ENCODE measurements around the gene RPL37A. TPM values are rescaled to one million over a fixed set of nuclear protein-coding genes. Genes with fewer than 3 reads are reported as not detected.

Gene RPL37A
- total and polyA plus RNA-seq, 4 donors: 1,589 to 4,925 (median 1,954) TPM

DNA sequence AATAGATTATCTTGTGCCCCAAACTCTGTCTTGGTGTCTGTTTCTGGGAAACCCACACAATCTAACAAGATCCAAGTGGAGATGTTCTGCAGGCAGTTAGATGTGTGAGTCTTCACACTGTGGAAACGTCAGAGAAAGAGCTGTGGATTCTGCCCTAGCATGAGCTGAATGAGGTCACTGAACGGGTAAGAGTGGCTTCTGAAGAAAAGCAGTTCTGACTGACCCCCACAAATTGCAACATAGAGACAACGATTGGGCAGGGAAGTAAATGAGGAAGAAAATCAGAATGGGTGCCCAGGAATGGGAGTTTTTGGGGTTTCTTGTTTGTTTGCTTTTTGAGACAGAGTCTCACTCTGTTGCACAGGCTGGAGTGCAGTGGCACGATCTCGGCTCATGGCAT, 12.9 kb upstream of the RPL37A start:
- Histone ChIP-seq H3K4me1 (ENCODE audit: control insufficient read depth, insufficient read depth, low read length) (no peaks in the 10 kb centered on the region), H3K27ac (ENCODE audit: low read depth, low read length) (no peak overlapping the region), H3K9me3 (ENCODE audit: control insufficient read depth, insufficient read depth, low read length) (no peaks in the 10 kb centered on the region), H3K36me3 (ENCODE audit: control insufficient read depth, insufficient read depth, low read length) (peaks cover 16% of the 10 kb centered on the region), H3K4me3 (ENCODE audit: low read depth, low read length) (no peak overlapping the region), H3K27me3 (ENCODE audit: control insufficient read depth, insufficient read depth, low read length) (no peaks in the 10 kb centered on the region)
- 73% methylated on average over 5 of the region's 5 CpGs for WGBS (ENCODE audit: insufficient coverage)
- no peak for DNase-seq (ENCODE audit: low read depth in 4 of 6, low spot score in 6 of 6)

DNA sequence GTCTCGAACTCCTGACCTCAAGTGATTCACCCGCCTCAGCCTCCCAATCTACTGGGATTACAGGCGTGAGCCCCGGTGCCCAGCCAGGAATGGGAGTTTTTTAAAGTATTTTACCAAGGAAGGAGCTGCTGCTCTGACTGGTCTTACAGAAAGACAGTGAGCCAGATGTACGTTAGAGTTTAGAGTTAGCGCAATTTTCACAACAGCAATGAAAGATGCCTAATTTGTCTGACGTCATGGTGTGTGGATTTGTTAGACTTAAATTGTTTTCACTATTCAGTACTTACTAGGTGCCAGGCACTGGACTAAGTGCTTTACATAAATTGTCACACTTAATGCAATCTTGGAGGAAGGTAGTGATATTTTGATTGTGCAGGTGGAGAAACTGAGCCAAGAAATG, 12.4 kb upstream of the RPL37A start:
- 100% methylated on average over 1 of the region's 7 CpGs for WGBS (ENCODE audit: insufficient coverage)
- no peak for DNase-seq (ENCODE audit: low read depth in 4 of 6, low spot score in 6 of 6)
- H3K9me3 ChIP-seq (ENCODE audit: control insufficient read depth, insufficient read depth, low read length): no peaks in the 10 kb centered on the region
- peaks cover 12% of the 10 kb centered on the region for H3K36me3 ChIP-seq (ENCODE audit: control insufficient read depth, insufficient read depth, low read length)
- no peak overlapping the region for H3K4me3 ChIP-seq (ENCODE audit: low read depth, low read length)
- H3K4me1 ChIP-seq (ENCODE audit: control insufficient read depth, insufficient read depth, low read length): no peaks in the 10 kb centered on the region
- H3K27me3 ChIP-seq (ENCODE audit: control insufficient read depth, insufficient read depth, low read length): no peaks in the 10 kb centered on the region
- H3K27ac ChIP-seq (ENCODE audit: low read depth, low read length): no peak overlapping the region

DNA sequence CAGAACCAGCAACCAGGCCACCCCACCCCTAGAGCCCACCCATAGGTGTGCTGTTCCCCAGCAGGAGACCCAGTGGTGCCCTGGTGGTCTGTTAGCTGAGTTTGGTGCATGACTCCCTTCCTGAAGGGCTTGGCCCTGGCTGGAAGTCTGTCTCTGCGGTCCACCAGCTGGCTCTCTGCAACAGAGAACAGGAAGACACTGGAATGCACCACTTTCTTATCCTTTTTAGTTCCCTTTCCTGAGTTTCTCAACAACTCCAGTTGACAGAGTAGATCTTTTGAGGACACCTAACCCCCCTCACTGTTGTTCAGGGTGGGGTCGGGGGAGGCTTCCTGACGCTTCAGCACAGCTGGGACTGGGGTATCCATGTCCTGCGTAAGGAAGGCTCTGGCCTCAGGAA, 11.9 kb upstream of the RPL37A start:
- H3K4me3 ChIP-seq (ENCODE audit: low read depth, low read length): no peak overlapping the region
- no peaks in the 10 kb centered on the region for H3K4me1 ChIP-seq (ENCODE audit: control insufficient read depth, insufficient read depth, low read length)
- H3K36me3 ChIP-seq (ENCODE audit: control insufficient read depth, insufficient read depth, low read length): peaks cover 9% of the 10 kb centered on the region
- DNase-seq (ENCODE audit: low read depth in 4 of 6, low spot score in 6 of 6): no peak
- no peak overlapping the region for H3K27ac ChIP-seq (ENCODE audit: low read depth, low read length)
- no peaks in the 10 kb centered on the region for H3K9me3 ChIP-seq (ENCODE audit: control insufficient read depth, insufficient read depth, low read length)
- H3K27me3 ChIP-seq (ENCODE audit: control insufficient read depth, insufficient read depth, low read length): no peaks in the 10 kb centered on the region
- WGBS (ENCODE audit: insufficient coverage): 67% methylated on average over 4 of the region's 4 CpGs

DNA sequence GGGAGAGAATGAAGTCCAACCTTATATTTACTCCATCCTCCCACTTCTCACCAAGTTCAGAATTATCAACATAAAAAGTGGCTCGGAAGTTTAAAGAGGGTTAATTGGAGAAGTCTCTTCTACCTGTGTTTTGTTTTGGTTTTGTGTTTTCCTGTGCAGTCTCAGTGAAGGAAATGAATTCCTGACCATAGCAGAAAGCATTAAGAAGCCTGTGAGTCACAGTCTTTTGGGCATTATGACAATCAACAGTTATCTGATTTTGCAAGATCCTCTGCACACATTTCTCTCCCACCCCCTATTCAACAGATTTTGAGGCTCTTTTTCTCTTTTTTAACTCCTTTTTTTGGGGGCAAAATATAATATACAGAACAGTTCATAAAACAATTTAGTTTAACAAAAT, 8.6 kb upstream of the RPL37A start:
- no peak for DNase-seq (ENCODE audit: low read depth in 4 of 6, low spot score in 6 of 6)
- Histone ChIP-seq H3K36me3 (ENCODE audit: control insufficient read depth, insufficient read depth, low read length) (no peaks in the 10 kb centered on the region), H3K27me3 (ENCODE audit: control insufficient read depth, insufficient read depth, low read length) (no peaks in the 10 kb centered on the region), H3K9me3 (ENCODE audit: control insufficient read depth, insufficient read depth, low read length) (no peaks in the 10 kb centered on the region), H3K27ac (ENCODE audit: low read depth, low read length) (no peak overlapping the region), H3K4me1 (ENCODE audit: control insufficient read depth, insufficient read depth, low read length) (peaks cover 3% of the 10 kb centered on the region), H3K4me3 (ENCODE audit: low read depth, low read length) (no peak overlapping the region)
- no CpG with 5 or more reads among the region's 1 CpG for WGBS (ENCODE audit: insufficient coverage)

DNA sequence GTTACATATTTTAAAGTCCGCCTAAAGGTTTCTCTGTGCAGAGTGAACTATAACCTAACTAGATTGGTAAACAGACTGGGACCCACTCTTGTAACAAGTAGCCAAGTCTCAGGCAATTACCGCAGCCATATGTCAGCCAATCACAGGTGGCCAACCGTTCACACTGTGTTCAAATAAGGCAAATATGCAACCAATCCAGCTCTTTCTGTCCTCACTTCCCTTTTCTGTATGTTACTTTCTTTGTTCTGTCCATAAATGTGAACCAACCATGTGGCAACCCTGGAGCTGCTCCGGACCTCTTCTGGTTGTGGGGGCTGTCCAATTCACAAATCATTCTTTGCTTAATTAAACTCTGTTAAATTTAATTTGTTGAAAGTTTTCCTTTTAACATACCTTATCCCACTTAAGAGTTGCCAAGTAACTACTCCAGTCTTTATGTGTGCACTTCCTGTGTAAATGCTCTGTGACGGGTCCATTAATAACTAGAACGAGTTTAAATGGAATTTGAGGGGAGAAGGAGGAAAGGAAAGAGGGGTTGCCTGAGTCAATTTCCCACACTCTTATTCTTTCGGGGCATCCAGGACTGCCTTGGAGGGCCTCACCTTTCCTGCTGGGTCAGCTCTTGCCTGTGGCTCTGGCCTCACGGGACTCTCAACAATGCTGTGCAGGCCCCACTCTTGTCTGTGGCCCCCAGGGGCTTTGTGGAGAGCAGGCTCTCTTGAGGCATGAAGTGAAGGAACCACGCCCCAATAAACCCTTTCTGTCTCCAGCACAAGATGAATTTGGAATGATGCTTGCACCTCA, 6.6 kb upstream of the RPL37A start:
- Histone ChIP-seq H3K27ac (ENCODE audit: low read depth, low read length) (no peak overlapping the region), H3K36me3 (ENCODE audit: control insufficient read depth, insufficient read depth, low read length) (no peaks in the 10 kb centered on the region), H3K9me3 (ENCODE audit: control insufficient read depth, insufficient read depth, low read length) (no peaks in the 10 kb centered on the region), H3K4me3 (ENCODE audit: low read depth, low read length) (no peak overlapping the region), H3K27me3 (ENCODE audit: control insufficient read depth, insufficient read depth, low read length) (no peaks in the 10 kb centered on the region), H3K4me1 (ENCODE audit: control insufficient read depth, insufficient read depth, low read length) (peaks cover 3% of the 10 kb centered on the region)
- peak in 2 of 6 donors; percentile 15 to 48 for DNase-seq (ENCODE audit: low read depth in 4 of 6, low spot score in 6 of 6)
- WGBS (ENCODE audit: insufficient coverage): 57% methylated on average over 6 of the region's 9 CpGs

DNA sequence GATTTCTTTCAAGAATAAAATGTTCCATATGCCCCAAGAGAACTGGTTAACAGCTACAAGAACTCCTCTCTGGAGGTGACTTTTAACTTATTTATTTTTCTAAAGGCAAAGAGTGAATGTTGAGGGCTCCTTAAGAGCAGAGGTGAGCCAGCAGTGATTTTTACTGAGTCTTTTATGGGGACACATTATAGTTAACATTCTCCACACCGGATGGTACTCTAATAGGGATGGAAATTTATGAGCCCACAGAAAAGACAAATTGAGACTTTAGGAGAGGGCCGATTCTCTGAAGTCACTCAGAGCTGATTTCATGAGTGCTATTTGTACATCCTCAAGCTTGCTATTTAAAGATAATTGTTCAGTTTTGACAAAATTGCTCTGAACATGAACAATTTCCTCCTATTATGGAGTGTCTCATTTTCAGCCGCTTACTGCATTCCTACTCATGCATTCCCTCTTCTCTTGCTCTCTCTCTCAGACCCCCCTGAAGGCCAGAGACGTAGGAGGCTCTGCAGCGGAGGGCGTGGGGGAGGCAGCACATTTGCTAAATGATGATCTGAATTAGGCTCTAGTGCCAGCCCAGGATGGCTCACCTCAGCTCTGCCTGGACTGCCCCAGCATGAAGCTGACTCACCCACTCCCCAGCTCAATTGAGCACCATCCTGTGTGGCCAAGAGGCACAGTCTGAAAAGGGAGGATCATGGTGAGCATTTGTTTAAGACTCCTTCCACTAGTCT, 5.9 kb upstream of the RPL37A start:
- DNase-seq (ENCODE audit: low read depth in 4 of 6, low spot score in 6 of 6): peak in 1 of 6 donors; percentile 58
- Histone ChIP-seq H3K9me3 (ENCODE audit: control insufficient read depth, insufficient read depth, low read length) (no peaks in the 10 kb centered on the region), H3K27ac (ENCODE audit: low read depth, low read length) (no peak overlapping the region), H3K36me3 (ENCODE audit: control insufficient read depth, insufficient read depth, low read length) (no peaks in the 10 kb centered on the region), H3K27me3 (ENCODE audit: control insufficient read depth, insufficient read depth, low read length) (no peaks in the 10 kb centered on the region), H3K4me1 (ENCODE audit: control insufficient read depth, insufficient read depth, low read length) (peaks cover 9% of the 10 kb centered on the region), H3K4me3 (ENCODE audit: low read depth, low read length) (no peak overlapping the region)
- WGBS (ENCODE audit: insufficient coverage): 60% methylated on average over 4 of the region's 6 CpGs

DNA sequence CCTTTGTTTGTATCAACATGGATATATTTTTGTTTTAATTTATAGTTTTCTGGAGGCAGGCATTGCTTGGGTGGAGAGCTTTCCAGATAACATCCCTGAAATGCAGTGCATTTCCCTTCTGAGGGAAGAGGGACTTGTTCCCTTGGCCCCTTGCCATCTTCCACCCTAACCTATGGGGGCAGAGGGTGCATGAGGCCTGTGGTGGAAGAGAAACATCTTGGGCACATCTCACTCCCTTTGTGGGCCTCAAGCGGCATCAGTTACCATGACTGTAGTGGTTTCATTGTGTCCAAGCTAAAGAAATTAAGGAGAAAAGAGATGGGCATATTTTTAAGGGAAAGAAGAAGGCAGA, 5.3 kb upstream of the RPL37A start:
- no peaks in the 10 kb centered on the region for H3K36me3 ChIP-seq (ENCODE audit: control insufficient read depth, insufficient read depth, low read length)
- no peak overlapping the region for H3K27ac ChIP-seq (ENCODE audit: low read depth, low read length)
- H3K4me1 ChIP-seq (ENCODE audit: control insufficient read depth, insufficient read depth, low read length): peaks cover 11% of the 10 kb centered on the region
- WGBS (ENCODE audit: insufficient coverage): 75% methylated on average over 1 of the region's 1 CpG
- no peaks in the 10 kb centered on the region for H3K27me3 ChIP-seq (ENCODE audit: control insufficient read depth, insufficient read depth, low read length)
- DNase-seq (ENCODE audit: low read depth in 4 of 6, low spot score in 6 of 6): no peak
- no peak overlapping the region for H3K4me3 ChIP-seq (ENCODE audit: low read depth, low read length)
- no peaks in the 10 kb centered on the region for H3K9me3 ChIP-seq (ENCODE audit: control insufficient read depth, insufficient read depth, low read length)

DNA sequence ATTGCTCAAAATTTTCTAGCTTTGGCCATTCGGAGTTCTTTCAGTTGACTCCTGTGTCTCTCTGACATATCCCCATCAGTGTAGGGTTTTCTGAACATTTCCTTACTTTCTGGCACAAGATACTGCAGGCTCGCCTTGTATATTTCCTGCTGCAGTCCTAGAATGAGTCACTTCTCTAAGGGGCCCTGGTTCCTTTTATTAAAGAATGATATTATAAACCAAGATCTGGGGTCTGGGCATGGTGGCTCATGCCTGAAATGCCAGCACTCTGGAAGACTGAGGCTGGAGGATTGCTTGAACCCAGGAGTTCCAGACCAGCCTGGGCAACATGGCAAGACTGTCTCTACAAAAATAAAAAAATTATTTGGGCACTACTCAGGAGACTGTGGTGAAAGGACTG, 3.0 kb upstream of the RPL37A start:
- Histone ChIP-seq H3K4me1 (ENCODE audit: control insufficient read depth, insufficient read depth, low read length) (peaks cover 14% of the 10 kb centered on the region), H3K9me3 (ENCODE audit: control insufficient read depth, insufficient read depth, low read length) (no peaks in the 10 kb centered on the region), H3K36me3 (ENCODE audit: control insufficient read depth, insufficient read depth, low read length) (no peaks in the 10 kb centered on the region), H3K27me3 (ENCODE audit: control insufficient read depth, insufficient read depth, low read length) (no peaks in the 10 kb centered on the region), H3K27ac (ENCODE audit: low read depth, low read length) (no peak overlapping the region), H3K4me3 (ENCODE audit: low read depth, low read length) (no peak overlapping the region)
- WGBS (ENCODE audit: insufficient coverage): 86% methylated on average over 1 of the region's 2 CpGs
- DNase-seq (ENCODE audit: low read depth in 4 of 6, low spot score in 6 of 6): no peak

DNA sequence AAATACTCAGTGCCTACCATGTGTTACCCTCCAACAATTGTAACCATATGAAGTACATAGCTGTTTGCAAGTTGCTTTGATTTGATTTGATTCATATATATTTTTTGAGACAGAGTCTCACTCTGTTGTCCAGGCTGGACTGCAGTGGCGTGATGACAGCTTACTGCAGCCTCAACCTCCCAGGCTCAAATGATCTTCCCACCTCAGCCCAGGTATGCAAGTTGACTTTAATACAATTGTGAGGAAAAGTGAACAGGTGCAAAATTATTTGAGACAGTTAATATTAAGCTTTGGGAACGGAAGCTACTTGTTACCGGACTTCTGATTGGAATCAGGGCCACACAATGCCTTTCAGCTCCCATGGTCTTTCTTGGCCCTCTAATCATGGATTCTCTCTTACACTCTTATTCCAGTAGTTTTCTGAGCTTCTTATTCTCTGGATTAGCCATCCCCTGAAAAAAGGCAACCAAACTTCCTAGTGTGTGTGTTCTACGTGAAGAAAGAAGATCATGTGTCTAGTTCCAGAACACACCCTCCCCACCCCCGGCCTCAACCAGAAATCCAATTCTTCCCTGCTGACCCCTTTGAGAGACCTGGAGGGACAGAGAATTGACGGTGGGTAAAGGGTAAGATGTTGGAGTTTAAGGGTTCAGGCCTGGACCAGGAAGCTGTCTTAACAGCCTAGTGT, 1.1 kb upstream of the RPL37A start:
- peaks cover 14% of the 10 kb centered on the region for H3K4me1 ChIP-seq (ENCODE audit: control insufficient read depth, insufficient read depth, low read length)
- no peak overlapping the region for H3K27ac ChIP-seq (ENCODE audit: low read depth, low read length)
- H3K4me3 ChIP-seq (ENCODE audit: low read depth, low read length): peak overlapping the region; percentile 62
- H3K36me3 ChIP-seq (ENCODE audit: control insufficient read depth, insufficient read depth, low read length): peaks cover 7% of the 10 kb centered on the region
- WGBS (ENCODE audit: insufficient coverage): 88% methylated on average over 1 of the region's 6 CpGs
- H3K27me3 ChIP-seq (ENCODE audit: control insufficient read depth, insufficient read depth, low read length): no peaks in the 10 kb centered on the region
- H3K9me3 ChIP-seq (ENCODE audit: control insufficient read depth, insufficient read depth, low read length): no peaks in the 10 kb centered on the region
- DNase-seq (ENCODE audit: low read depth in 4 of 6, low spot score in 6 of 6): no peak
